DMS53 treated with DMSO at 0.1 percent for 48 hours (cell line): ENCODE measurements around the gene TRAM2.
"Not testable (repeated sequence)": the region's sequence is repeated elsewhere in the genome, so short reads cannot be mapped to it uniquely, and the experiment has no call there.

Experiments
- DNase-seq: peaks from one replicate; lab custom pipeline; 2025; ENCODE audit not compliant: unreplicated experiment; lab: John Stamatoyannopoulos, UW

Gene TRAM2

GRCh38 chr6:52496631-52497030 is 80.2 kb downstream of the TRAM2 start:
- no peak for DNase-seq

- no peak for DNase-seq
Measured at GRCh38 chr6:52495922-52496321, 80.9 kb downstream of the TRAM2 start.

- DNase-seq: no peak
Measured at GRCh38 chr6:52494298-52495072, 82.4 kb downstream of the TRAM2 start.

GRCh38 chr6:52493669-52494068 is 83.2 kb downstream of the TRAM2 start:
- no peak for DNase-seq

GRCh38 chr6:52491203-52492069 is 85.4 kb downstream of the TRAM2 start:
- DNase-seq: no peak

GRCh38 chr6:52489881-52490280 is 87.0 kb downstream of the TRAM2 start:
- no peak for DNase-seq

GRCh38 chr6:52483671-52484003 is 93.2 kb downstream of the TRAM2 start:
- DNase-seq: no peak

GRCh38 chr6:52482903-52483670 is 93.8 kb downstream of the TRAM2 start:
- DNase-seq: no peak

- no peak for DNase-seq
Measured at GRCh38 chr6:52475307-52475706, 101.6 kb downstream of the TRAM2 start.

- DNase-seq: no peak
Measured at GRCh38 chr6:52474173-52474572, 102.7 kb downstream of the TRAM2 start.

- DNase-seq: not testable (repeated sequence)
Measured at GRCh38 chr6:52461194-52461593, 115.7 kb downstream of the TRAM2 start.

GRCh38 chr6:52457096-52457495 is 119.8 kb downstream of the TRAM2 start:
- DNase-seq: no peak

GRCh38 chr6:52454556-52454955 is 122.3 kb downstream of the TRAM2 start:
- no peak for DNase-seq
